SU-DHL-6 (cell line): Measurements from ENCODE around the gene ANKS1B.

Experiments
- EZH2phosphoT487 ChIP-seq: fragments of 200-600 bp; sonication (generic), shearing (Covaris generic); conservative IDR thresholded peaks from 2 replicates; pipeline ENCODE4 v1.6.1; 2018; ENCODE audit warnings: mild to moderate bottlenecking, antibody characterized with exemption, low read length, moderate library complexity, mixed read lengths
- TF ChIP-seq, protein P1 (sequence below): fragments of 200-600 bp; sonication (generic); IDR thresholded peaks from one replicate; pipeline ENCODE4 v1.5.1; 2017; ENCODE audit warnings: antibody characterized with exemption, mild to moderate bottlenecking, low read length, moderate library complexity; ENCODE audit not compliant: insufficient read depth, poor library complexity, severe bottlenecking

DNA sequence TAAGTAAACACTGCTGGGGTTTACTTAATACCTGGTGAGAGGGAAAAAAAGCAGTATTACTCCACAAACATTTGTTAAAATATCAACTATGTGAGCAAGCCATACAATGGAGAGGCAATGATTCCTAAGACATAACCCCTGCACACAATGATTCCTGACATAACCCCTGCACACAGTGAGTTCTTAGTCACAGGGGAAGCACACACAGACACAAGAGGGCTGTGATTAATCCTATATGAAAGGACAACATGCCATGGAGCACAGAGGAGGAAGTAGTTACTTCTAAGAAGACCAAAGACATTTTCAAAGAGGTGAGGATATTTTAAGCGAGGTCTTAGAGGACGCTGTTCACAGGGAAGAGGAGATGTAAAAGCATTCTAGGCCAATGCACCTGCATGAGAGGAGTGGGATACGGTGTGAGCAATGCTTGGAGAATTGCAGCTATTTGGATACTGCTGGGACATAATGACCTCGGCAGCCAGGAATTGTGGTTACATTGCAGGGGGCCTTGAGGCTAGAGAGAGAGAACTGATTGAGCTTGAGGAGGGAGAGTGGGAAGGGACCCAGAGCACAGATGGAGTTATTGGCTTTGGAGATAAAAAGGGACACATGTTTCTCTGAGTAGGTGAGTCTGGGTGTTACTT, 1127.7 kb downstream of the ANKS1B start:
- TF ChIP-seq, protein P1, sequence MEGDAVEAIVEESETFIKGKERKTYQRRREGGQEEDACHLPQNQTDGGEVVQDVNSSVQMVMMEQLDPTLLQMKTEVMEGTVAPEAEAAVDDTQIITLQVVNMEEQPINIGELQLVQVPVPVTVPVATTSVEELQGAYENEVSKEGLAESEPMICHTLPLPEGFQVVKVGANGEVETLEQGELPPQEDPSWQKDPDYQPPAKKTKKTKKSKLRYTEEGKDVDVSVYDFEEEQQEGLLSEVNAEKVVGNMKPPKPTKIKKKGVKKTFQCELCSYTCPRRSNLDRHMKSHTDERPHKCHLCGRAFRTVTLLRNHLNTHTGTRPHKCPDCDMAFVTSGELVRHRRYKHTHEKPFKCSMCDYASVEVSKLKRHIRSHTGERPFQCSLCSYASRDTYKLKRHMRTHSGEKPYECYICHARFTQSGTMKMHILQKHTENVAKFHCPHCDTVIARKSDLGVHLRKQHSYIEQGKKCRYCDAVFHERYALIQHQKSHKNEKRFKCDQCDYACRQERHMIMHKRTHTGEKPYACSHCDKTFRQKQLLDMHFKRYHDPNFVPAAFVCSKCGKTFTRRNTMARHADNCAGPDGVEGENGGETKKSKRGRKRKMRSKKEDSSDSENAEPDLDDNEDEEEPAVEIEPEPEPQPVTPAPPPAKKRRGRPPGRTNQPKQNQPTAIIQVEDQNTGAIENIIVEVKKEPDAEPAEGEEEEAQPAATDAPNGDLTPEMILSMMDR = no peak
- TF ChIP-seq EZH2phosphoT487 = no peak
